HCT116 (cell line): ENCODE data around the gene HLA-DPB1. TPM values are rescaled to one million over a fixed set of nuclear protein-coding genes. Genes with fewer than 3 reads are reported as not detected.

Experiments used
- ATAC-seq: fragments of 200-7000 bp; cut with Tn5 transposase; 2 replicates; pipeline ENCODE4 v1.9.1; 2020; ENCODE audit warnings: mild to moderate bottlenecking, moderate library complexity
- BruUV-seq: library from RNA; stranded (reverse); fragments of 400-500 nt; replicated peaks from 2 replicates; lab custom pipeline; 2021; lab: Mats Ljungman, UMichigan
- CTCF ChIA-PET: fragments of 300-600 bp; sonication (Branson Sonifier 250); formaldehyde crosslinking; loops from one replicate; lab custom pipeline; 2021; ENCODE audit warnings: antibody characterized with exemption; lab: Charles Lee
- POLR2A ChIA-PET: fragments of 300-600, 350-600 bp; sonication (Branson Sonifier 250); formaldehyde crosslinking; loops from one replicate; lab custom pipeline; 2021; ENCODE audit warnings: antibody characterized with exemption; lab: Charles Lee
- RAD21 ChIA-PET, 2 experiments: fragments of 300-600 bp; sonication (Branson Sonifier 250); formaldehyde crosslinking; loops; one replicate each; lab custom pipeline; 2023; ENCODE audit warnings: low total read pairs in 2 of 2; ENCODE audit not compliant: uncharacterized antibody in 2 of 2, unreplicated experiment in 2 of 2, low non-redundant PET in 1 of 2; lab: Charles Lee
- DNase-seq: peaks from one replicate; pipeline ENCODE4 v3.0.0-alpha.2; 2010; ENCODE audit warnings: low read depth, low spot score
- H2AFZ ChIP-seq: fragments of 200-600 bp; shearing (Covaris generic), sonication (generic); 2 replicates; pipeline ENCODE4 v1.6.1; 2017; ENCODE audit warnings: low read depth, mixed run types, mixed read lengths, antibody characterized with exemption, low read length; ENCODE audit not compliant: poor library complexity, severe bottlenecking
- H3K27ac ChIP-seq: 2 replicates; pipeline ENCODE4 v1.5.1; 2012; ENCODE audit warnings: low read depth, low read length
- H3K27me3 ChIP-seq: fragments of 200-600 bp; sonication (generic); 2 replicates; pipeline ENCODE4 v1.6.1; 2016; ENCODE audit warnings: mixed run types, low read length, mixed read lengths; ENCODE audit not compliant: insufficient read depth
- H3K36me3 ChIP-seq, 2 experiments: fragments of 200-500 bp in 1 of 2; fragments of 200-600 bp in 1 of 2; sonication (Bioruptor generic) in 1 of 2; sonication (generic) in 1 of 2; 2 replicates each; pipeline versions ENCODE4 v1.5.1 to v1.6.1; 2014 to 2016; ENCODE audit warnings: low read length in 2 of 2, inconsistent platforms in 1 of 2, mixed read lengths in 1 of 2, mixed run types in 1 of 2; ENCODE audit not compliant: insufficient read depth in 2 of 2, control insufficient read depth in 1 of 2
- H3K4me1 ChIP-seq, 2 experiments: fragments of 200-600 bp in 1 of 2; sonication (generic) in 1 of 2; 2 replicates each; pipeline versions ENCODE4 v1.5.1 to v1.6.1; 2012 to 2017; ENCODE audit warnings: low read length in 2 of 2, inconsistent platforms in 1 of 2, mild to moderate bottlenecking in 1 of 2, mixed read lengths in 1 of 2, mixed run types in 1 of 2, moderate library complexity in 1 of 2; ENCODE audit not compliant: insufficient read depth in 2 of 2, control insufficient read depth in 1 of 2
- H3K4me2 ChIP-seq: fragments of 200-600 bp; sonication (generic); 2 replicates; pipeline ENCODE4 v1.6.1; 2017; ENCODE audit warnings: mixed run types, low read length, mixed read lengths
- H3K4me3 ChIP-seq, 2 experiments: fragments of 200-600 bp in 1 of 2; sonication (generic) in 1 of 2; replicated peaks in 1 of 2; 2 replicates each; pipeline ENCODE4 v1.5.1; 2011 to 2016; ENCODE audit warnings: low read length in 2 of 2, control low read depth in 1 of 2, low read depth in 1 of 2, mild to moderate bottlenecking in 1 of 2, mixed read lengths in 1 of 2, mixed run types in 1 of 2
- H3K79me2 ChIP-seq: fragments of 200-600 bp; sonication (generic); 2 replicates; pipeline ENCODE4 v1.6.1; 2017; ENCODE audit warnings: mild to moderate bottlenecking, mixed run types, low read length, moderate library complexity, mixed read lengths; ENCODE audit not compliant: insufficient read depth
- H3K9ac ChIP-seq: fragments of 200-600 bp; sonication (generic); 2 replicates; pipeline ENCODE4 v1.6.1; 2016; ENCODE audit warnings: low read length, mixed read lengths
- H3K9me2 ChIP-seq: fragments of 200-600 bp; sonication (generic), shearing (Covaris generic); 2 replicates; pipeline ENCODE4 v1.6.1; 2017; ENCODE audit warnings: mixed run types, mild to moderate bottlenecking, moderate library complexity; ENCODE audit not compliant: insufficient read depth
- H3K9me3 ChIP-seq, 2 experiments: fragments of 200-500 bp in 1 of 2; fragments of 200-600 bp in 1 of 2; sonication (Bioruptor generic) in 1 of 2; sonication (generic) in 1 of 2; 2 replicates each; pipeline ENCODE4 v1.6.1; 2014 to 2017; ENCODE audit warnings: low read length in 2 of 2, mixed read lengths in 2 of 2, inconsistent platforms in 1 of 2, low read depth in 1 of 2, mild to moderate bottlenecking in 1 of 2, mixed run types in 1 of 2, moderate library complexity in 1 of 2; ENCODE audit not compliant: control insufficient read depth in 1 of 2, insufficient read depth in 1 of 2
- H4K20me1 ChIP-seq: fragments of 200-600 bp; sonication (generic), shearing (Covaris generic); 2 replicates; pipeline ENCODE4 v1.6.1; 2017; ENCODE audit warnings: mixed run types, mild to moderate bottlenecking, moderate library complexity; ENCODE audit not compliant: insufficient read depth
- CBX3 ChIP-seq: IDR thresholded peaks from 2 replicates; pipeline ENCODE4 v1.6.1; 2012; ENCODE audit warnings: low read depth
- CEBPB ChIP-seq: IDR thresholded peaks from 2 replicates; pipeline ENCODE4 v1.6.1; 2012; ENCODE audit warnings: low read depth
- EZH2 ChIP-seq: fragments of 200-600 bp; sonication (generic); IDR thresholded peaks from 2 replicates; pipeline ENCODE4 v1.6.1; 2017; ENCODE audit warnings: antibody characterized with exemption, mixed run types
- EZH2phosphoT487 ChIP-seq: fragments of 200-600 bp; IDR thresholded peaks from 2 replicates; pipeline ENCODE4 v1.6.1; 2018; ENCODE audit warnings: antibody characterized with exemption, borderline replicate concordance
- FOSL1 ChIP-seq: IDR thresholded peaks from 2 replicates; pipeline ENCODE4 v1.6.1; 2012; ENCODE audit warnings: low read depth
- JUND ChIP-seq: IDR thresholded peaks from 2 replicates; pipeline ENCODE4 v1.6.1; 2012
- POLR2A ChIP-seq: IDR thresholded peaks from 2 replicates; pipeline ENCODE4 v1.7.0; 2011; ENCODE audit warnings: borderline replicate concordance; ENCODE audit not compliant: insufficient read depth, insufficient read length; ENCODE audit errors: extremely low read depth
- POLR2AphosphoS5 ChIP-seq: IDR thresholded peaks from 2 replicates; pipeline ENCODE4 v1.6.1; 2011; ENCODE audit warnings: mild to moderate bottlenecking, low read depth, low read length, moderate library complexity
- RAD21 ChIP-seq: IDR thresholded peaks from 2 replicates; pipeline ENCODE4 v1.6.1; 2012; ENCODE audit warnings: low read depth, mild to moderate bottlenecking
- SIN3A ChIP-seq: IDR thresholded peaks from 2 replicates; pipeline ENCODE4 v1.6.1; 2012; ENCODE audit warnings: low read depth
- SP1 ChIP-seq: IDR thresholded peaks from 2 replicates; pipeline ENCODE4 v1.6.1; 2012; ENCODE audit warnings: low read depth
- SRF ChIP-seq: IDR thresholded peaks from 2 replicates; pipeline ENCODE4 v1.6.1; 2012; ENCODE audit warnings: low read depth
- YY1 ChIP-seq: IDR thresholded peaks from 2 replicates; pipeline ENCODE4 v1.6.1; 2011; ENCODE audit warnings: low read length, low read depth, moderate library complexity, mild to moderate bottlenecking; ENCODE audit not compliant: insufficient replicate concordance; ENCODE audit errors: extremely low read depth
- ZFX ChIP-seq: fragments of 450-650 bp; IDR thresholded peaks from 2 replicates; pipeline ENCODE4 v1.6.1; 2017
- ZNF274 ChIP-seq: fragments of 200-500 bp; sonication (Bioruptor generic); IDR thresholded peaks from 2 replicates; pipeline ENCODE4 v1.6.1; 2014; ENCODE audit warnings: mild to moderate bottlenecking, low read depth, low read length, inconsistent platforms
- intact Hi-C: fragments of 100-400 bp; cut with micrococcal nuclease; formaldehyde crosslinking; loops from 2 replicates; pipeline ENCODE4 v1.10.0; 2022
- total RNA-seq: library from RNA; stranded (reverse); gene quantifications from one replicate; pipeline ENCODE4 v1.2.1, GENCODE V29; 2021; ENCODE audit not compliant: unreplicated experiment
- TF ChIP-seq, protein P1 (sequence below): IDR thresholded peaks from 2 replicates; pipeline ENCODE4 v1.6.1; 2012
- TF ChIP-seq, protein P2 (sequence below): IDR thresholded peaks from 2 replicates; pipeline ENCODE4 v1.6.1; 2011; ENCODE audit warnings: mild to moderate bottlenecking, low read length, moderate library complexity; ENCODE audit not compliant: insufficient replicate concordance; ENCODE audit errors: extremely low read depth
- TF ChIP-seq, protein P3 (sequence below): IDR thresholded peaks from 2 replicates; pipeline ENCODE4 v1.6.1; 2012
- TF ChIP-seq, protein P4 (sequence below): IDR thresholded peaks from 2 replicates; pipeline ENCODE4 v1.6.1; 2012; ENCODE audit warnings: low read depth
- TF ChIP-seq, protein P5 (sequence below), 3 experiments: fragments of 200-600 bp in 1 of 3; sonication (generic) in 1 of 3; IDR thresholded peaks in 2 of 3; conservative IDR thresholded peaks in 1 of 3; 2 replicates each; pipeline ENCODE4 v1.5.1; 2012 to 2017; ENCODE audit warnings: low read depth in 2 of 3, low read length in 2 of 3, antibody characterized with exemption in 1 of 3, borderline replicate concordance in 1 of 3, control low read depth in 1 of 3, mild to moderate bottlenecking in 1 of 3, mixed read lengths in 1 of 3, mixed run types in 1 of 3, moderate library complexity in 1 of 3; ENCODE audit not compliant: insufficient read depth in 1 of 3

The HLA-DPB1 gene
- total RNA-seq, 1 experiment from 2014 or later, result 1.5 TPM

DNA sequence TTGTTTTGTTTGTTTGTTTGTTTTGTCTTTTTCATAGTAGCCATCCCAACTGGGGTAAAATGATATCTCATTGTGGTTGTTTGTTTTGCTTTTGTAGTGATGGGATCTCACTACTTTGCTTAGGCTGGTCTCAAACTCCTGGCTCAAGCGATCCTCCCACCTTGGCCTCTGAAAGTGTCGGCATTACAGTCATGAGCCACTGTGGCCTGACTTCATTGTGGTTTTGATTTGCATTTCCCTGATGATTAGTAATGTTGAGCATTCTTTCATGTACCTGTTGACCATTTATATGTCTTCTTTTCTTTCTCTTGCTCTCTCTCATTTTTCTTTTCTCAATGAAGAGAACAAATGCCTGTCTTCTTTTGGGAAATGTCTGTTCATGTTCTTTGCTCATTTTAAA, 35.6 kb upstream of the HLA-DPB1 start:
- ChIA-PET RAD21 (no interaction called here), CTCF (no interaction called here), POLR2A (no interaction called here)
- Histone ChIP-seq H2AFZ (no peak overlapping the region), H3K9ac (no peak overlapping the region), H3K9me2 (no peaks in the 10 kb centered on the region), H3K36me3 (no peaks in the 10 kb centered on the region), H3K4me2 (no peak overlapping the region), H3K27me3 (no peaks in the 10 kb centered on the region), H3K9me3 (no peaks in the 10 kb centered on the region), H3K79me2 (no peaks in the 10 kb centered on the region), H4K20me1 (no peaks in the 10 kb centered on the region), H3K27ac (no peak overlapping the region), H3K4me1 (no peaks in the 10 kb centered on the region), H3K4me3 (no peak overlapping the region)
- TF ChIP-seq, protein P1, sequence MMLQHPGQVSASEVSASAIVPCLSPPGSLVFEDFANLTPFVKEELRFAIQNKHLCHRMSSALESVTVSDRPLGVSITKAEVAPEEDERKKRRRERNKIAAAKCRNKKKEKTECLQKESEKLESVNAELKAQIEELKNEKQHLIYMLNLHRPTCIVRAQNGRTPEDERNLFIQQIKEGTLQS, result no peak
- TF ChIP-seq SIN3A, result no peak
- TF ChIP-seq, protein P2, sequence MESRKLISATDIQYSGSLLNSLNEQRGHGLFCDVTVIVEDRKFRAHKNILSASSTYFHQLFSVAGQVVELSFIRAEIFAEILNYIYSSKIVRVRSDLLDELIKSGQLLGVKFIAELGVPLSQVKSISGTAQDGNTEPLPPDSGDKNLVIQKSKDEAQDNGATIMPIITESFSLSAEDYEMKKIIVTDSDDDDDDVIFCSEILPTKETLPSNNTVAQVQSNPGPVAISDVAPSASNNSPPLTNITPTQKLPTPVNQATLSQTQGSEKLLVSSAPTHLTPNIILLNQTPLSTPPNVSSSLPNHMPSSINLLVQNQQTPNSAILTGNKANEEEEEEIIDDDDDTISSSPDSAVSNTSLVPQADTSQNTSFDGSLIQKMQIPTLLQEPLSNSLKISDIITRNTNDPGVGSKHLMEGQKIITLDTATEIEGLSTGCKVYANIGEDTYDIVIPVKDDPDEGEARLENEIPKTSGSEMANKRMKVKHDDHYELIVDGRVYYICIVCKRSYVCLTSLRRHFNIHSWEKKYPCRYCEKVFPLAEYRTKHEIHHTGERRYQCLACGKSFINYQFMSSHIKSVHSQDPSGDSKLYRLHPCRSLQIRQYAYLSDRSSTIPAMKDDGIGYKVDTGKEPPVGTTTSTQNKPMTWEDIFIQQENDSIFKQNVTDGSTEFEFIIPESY, result no peak
- no peak for TF ChIP-seq RAD21
- no peak for TF ChIP-seq CBX3
- no peak for TF ChIP-seq POLR2A
- TF ChIP-seq CEBPB, result no peak
- no peak for TF ChIP-seq SRF
- no peak for TF ChIP-seq ZNF274
- no peak for TF ChIP-seq YY1
- no peak for TF ChIP-seq JUND
- TF ChIP-seq POLR2AphosphoS5, result no peak
- TF ChIP-seq, protein P3, sequence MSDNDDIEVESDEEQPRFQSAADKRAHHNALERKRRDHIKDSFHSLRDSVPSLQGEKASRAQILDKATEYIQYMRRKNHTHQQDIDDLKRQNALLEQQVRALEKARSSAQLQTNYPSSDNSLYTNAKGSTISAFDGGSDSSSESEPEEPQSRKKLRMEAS, result no peak
- TF ChIP-seq, protein P4, sequence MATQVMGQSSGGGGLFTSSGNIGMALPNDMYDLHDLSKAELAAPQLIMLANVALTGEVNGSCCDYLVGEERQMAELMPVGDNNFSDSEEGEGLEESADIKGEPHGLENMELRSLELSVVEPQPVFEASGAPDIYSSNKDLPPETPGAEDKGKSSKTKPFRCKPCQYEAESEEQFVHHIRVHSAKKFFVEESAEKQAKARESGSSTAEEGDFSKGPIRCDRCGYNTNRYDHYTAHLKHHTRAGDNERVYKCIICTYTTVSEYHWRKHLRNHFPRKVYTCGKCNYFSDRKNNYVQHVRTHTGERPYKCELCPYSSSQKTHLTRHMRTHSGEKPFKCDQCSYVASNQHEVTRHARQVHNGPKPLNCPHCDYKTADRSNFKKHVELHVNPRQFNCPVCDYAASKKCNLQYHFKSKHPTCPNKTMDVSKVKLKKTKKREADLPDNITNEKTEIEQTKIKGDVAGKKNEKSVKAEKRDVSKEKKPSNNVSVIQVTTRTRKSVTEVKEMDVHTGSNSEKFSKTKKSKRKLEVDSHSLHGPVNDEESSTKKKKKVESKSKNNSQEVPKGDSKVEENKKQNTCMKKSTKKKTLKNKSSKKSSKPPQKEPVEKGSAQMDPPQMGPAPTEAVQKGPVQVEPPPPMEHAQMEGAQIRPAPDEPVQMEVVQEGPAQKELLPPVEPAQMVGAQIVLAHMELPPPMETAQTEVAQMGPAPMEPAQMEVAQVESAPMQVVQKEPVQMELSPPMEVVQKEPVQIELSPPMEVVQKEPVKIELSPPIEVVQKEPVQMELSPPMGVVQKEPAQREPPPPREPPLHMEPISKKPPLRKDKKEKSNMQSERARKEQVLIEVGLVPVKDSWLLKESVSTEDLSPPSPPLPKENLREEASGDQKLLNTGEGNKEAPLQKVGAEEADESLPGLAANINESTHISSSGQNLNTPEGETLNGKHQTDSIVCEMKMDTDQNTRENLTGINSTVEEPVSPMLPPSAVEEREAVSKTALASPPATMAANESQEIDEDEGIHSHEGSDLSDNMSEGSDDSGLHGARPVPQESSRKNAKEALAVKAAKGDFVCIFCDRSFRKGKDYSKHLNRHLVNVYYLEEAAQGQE, result no peak
- TF ChIP-seq, protein P5, sequence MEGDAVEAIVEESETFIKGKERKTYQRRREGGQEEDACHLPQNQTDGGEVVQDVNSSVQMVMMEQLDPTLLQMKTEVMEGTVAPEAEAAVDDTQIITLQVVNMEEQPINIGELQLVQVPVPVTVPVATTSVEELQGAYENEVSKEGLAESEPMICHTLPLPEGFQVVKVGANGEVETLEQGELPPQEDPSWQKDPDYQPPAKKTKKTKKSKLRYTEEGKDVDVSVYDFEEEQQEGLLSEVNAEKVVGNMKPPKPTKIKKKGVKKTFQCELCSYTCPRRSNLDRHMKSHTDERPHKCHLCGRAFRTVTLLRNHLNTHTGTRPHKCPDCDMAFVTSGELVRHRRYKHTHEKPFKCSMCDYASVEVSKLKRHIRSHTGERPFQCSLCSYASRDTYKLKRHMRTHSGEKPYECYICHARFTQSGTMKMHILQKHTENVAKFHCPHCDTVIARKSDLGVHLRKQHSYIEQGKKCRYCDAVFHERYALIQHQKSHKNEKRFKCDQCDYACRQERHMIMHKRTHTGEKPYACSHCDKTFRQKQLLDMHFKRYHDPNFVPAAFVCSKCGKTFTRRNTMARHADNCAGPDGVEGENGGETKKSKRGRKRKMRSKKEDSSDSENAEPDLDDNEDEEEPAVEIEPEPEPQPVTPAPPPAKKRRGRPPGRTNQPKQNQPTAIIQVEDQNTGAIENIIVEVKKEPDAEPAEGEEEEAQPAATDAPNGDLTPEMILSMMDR (IDR thresholded peaks at IDR 0.05 in 2 of 3, conservative IDR thresholded peaks at IDR 0.05 in 1 of 3; ENCODE audit: borderline replicate concordance in 1 of 3, insufficient read depth in 1 of 3, low read depth in 2 of 3, low read length in 2 of 3), result no peak
- TF ChIP-seq EZH2, result no peak
- no peak for TF ChIP-seq SP1
- TF ChIP-seq FOSL1, result no peak
- TF ChIP-seq ZFX, result no peak
- no peak for TF ChIP-seq EZH2phosphoT487
- no TSS peak for BruUV-seq
- DNase-seq (no peak), ATAC-seq (no peak)
- intact Hi-C loops, result no loop called here
